ENCODE measurements around the gene ARMH2.

ARMH2 gene
- 0.24 to 0.84 reads per million in 2 donors for total RNA-seq

DNA sequence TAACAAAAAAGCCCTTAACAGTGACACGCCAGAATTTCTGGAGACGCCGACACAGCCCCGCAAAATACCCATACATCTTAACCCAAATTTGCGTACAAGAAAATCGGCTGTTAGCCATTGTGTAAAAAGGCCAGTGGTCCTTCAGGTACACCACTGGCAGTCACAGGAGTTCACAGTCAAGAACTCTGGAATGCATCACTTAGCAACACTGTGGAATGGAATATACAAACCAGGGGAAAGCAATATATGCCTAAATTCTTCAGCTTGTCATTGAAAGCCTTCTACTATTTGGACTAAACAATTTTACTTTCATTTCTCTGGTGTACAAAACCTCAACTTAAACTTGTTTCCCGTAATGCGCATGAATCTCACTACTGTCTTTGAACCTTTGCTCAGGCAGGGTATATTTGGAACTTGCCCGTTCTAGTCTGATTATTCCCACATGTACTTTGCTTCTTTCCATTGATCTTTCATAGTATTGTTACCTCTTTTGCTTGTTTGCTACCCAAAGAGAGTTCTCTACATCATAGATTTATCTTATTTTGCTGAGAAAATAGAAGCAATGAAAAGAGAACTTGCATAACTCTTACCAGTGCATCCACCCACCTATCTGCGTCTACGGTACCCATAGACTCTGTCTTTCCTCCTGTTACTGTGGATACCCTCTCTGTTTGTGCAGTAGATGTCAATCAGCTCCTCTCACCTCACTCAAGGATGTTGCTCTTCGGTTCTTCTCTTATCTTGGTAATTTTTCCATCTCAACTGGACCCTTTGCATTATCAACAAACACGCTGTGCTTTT lies at the start of gene ARMH2:
TSS of gene ARMH2 (minus strand) at position 178 of the 801 bp plus-strand sequence. CDS start at position 118, 60 bp downstream.
- DNase-seq = no peak

DNA sequence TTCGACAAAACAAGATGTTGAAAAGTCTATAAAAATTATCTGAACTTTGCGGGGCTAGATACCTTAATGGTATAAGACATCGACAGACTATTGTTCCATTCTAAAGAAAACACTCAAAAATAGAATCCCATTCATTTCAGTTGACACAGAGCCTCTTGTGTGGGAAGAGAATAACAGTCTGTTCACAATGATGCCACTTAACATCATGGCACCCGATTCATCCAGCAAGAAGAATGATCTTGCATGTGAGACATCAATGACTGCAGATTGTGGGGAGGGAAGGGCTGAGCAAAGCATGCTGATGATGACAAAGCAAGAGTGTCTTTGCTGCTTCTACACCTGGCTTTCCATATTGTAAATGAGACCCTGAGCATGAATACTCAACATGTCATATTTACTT lies 49.7 kb upstream of the ARMH2 start:
- no peak for DNase-seq

DNA sequence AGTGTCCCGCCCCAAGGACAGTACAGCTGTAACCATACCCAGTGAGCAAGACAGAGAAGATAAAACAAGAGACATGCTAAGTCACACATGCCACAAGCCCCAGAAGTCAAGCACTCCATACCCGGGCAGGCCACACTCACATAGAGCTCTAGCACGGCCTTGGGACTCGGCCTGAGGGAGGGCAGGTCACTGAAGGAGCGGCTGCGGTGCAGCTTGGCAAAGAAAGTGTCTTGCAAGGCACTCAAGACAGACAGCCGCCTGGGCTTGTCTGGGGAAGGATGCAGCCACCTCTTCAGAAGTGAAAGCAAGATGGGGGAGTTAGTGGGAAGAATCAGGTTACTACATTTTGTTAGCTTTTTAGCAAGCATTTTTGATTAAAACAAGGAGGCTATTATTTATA lies 48.7 kb upstream of the ARMH2 start:
- no peak for DNase-seq

DNA sequence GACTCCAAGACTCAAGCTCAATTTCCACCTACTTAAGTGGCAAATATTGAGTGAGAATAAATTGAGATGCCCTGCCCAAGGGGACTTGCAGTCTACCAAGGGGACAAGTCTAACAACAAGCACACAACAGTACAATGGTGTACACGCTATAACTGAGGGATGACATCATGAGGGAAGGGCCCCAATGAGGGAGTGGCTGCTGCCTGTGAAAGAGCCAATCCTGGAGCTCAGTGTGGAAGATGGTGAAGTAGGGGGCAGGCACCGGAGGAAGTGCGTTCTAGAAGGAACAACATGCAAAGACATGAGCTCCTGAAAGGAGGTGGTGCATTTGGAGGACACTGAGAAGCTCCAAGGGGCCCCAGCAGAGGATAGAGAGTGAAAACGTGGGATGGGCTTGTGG lies 46.9 kb upstream of the ARMH2 start:
- no peak for DNase-seq

DNA sequence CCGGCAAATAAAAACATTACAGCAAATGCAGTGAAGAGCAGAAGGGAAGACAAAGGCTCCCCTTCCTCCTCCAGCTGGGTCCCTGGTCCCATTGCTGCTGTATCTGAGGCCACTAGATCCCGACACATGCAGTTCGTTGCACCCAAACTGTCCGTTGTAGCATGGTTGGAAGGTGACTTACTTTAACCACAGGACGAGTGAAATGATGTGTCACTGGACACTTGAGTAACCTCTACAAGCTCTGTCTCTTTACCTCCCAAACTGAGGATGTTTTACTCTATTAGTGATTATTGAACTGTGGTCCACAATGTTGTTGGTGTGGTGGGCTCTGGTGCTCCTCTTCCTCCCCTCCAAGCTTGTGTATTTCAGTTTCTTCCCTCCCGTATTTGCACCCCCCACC lies 46.2 kb upstream of the ARMH2 start:
- DNase-seq = no peak

DNA sequence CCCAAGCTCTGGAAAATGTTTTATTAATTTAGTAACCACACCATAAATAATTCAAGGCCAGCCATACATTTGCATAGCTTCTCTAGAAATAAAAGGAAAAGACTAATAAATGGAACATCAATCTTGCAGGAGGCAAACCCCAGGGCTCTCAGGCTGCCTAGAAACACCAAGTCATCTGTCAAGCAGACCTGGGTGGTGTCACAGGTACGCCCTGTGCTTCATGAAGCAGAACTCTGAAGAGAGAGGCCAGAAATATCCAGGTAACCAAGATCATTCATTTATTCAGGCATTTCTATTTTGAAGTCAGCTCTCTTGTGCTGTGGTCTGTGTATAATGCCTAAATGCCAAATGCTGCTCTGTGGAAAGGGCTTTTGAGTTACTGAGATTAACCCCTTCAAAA lies 45.3 kb upstream of the ARMH2 start:
- DNase-seq = no peak

DNA sequence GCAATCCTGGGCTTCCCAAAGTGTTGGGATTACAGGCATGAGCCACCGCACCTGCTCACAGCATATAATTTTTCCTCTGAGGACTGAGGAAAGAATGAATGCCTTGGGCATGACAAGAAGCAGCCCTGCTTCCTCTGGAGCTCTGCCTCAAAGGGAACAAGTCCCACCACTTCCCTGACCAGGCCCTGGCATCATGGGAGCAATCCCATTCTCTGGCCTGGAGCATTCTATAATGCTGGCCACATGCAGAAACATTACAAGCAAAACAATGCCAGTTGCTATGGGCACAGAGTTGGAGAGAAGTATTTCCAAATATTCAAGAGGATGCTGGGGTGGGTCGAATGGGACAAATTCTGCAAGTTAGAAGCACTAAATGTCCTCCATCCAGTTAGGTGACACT lies 41.5 kb upstream of the ARMH2 start:
- DNase-seq = no peak

DNA sequence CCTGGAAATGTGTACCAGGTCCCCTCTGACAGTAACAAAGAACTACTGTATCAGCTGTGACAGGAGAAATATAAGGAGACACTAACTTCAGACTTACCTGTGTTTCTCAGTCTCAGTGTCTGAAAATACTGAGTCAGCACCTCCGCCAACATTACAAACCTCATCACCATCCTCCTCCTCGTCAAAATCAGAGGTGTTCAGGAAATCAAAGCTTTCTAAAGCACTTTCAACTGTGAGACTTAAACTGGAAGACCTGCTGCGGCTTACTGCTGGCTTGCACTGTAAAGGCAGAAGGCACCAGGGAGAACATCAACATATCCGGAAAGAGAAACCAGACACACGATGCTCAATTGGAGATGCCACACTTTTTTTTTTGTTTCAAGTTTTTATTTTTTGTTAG lies 40.3 kb upstream of the ARMH2 start:
- DNase-seq = no peak

DNA sequence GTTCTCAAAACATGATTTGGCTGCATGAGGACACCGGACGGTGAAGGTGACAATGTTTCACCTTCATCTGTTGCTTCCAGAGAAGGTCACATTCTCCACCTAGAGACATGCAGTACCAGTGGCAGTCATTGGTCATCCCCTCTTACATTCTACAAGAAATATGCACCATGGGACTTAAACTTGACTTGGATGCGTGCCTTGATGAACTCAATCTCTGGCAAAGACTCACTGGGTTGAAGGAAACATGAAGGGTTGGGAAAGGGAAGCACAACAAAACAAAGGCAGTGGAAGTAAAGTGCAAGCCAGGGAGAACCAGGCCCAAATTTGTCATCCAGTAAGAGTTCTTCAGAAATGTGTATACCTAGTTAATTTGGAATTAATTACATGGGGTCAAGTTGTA lies 39.4 kb upstream of the ARMH2 start:
- no peak for DNase-seq

DNA sequence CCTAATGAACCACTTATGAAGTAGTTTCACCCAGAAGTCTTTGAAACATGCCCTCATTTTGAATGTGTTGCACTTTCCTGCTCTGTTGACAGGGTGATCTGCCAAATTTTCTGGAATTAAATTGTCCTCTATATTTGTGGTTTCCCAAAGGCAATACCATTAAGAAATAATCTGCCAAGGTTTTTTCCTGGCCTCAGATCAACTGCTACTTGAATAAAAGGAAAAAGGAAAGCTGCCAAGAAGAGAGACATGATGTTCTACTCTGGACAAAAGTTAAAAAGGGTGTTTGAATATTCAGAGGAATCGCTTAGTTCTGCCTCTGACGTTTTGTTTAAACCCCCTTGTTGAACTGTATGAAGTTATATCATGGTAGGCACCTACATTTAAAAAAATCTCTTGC lies 37.4 kb upstream of the ARMH2 start:
- no peak for DNase-seq

DNA sequence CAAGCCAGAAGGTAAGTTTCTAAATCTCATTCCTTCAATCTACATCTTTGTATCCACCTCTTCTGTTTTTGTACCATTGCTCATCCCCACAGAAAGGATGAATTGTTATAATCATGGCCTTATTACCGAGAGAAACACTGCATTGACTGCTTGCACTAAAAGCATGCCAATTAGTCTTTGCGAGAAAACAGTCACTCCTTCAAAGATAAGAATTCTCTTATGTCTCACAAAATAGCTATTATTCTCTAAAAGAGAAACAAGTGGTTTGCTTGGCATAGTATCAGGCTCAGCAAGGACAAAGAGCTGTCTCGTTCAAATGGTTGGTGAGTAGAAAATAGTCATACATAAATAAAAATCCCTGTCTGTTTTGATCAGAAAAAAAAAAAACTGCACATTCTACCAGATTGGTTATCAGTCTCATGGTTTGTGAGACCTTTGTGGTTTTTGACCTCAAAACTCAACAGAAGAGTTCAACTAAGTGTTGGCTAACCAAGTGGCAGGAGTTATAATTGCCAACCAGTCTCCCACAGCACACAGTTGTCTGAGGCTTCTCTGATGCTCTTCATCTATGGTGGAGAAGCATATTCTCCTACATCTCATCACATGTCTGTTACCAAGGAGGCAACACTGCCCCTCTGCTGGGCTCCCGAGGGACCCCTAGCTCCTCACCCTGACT lies 35.1 kb upstream of the ARMH2 start:
- no peak for DNase-seq

DNA sequence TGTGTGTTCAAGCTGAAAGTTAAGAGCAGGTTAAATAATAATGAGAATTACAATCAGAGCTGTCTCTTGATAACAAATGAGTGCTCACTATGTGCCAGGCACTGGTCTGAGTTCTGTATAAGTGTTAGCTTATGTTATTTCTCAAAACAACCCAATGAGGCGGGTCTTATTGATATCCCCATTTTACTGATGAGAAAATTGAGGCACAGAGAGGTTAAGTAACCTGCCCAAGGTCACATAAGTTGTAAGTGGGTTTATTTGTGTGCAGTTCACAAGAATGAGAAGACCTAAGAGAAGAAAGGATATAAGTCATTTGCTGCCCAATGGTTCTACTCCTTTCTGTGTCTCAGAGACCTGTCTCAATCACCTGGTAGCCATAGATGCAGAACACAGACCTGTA lies 34.1 kb upstream of the ARMH2 start:
- no peak for DNase-seq

DNA sequence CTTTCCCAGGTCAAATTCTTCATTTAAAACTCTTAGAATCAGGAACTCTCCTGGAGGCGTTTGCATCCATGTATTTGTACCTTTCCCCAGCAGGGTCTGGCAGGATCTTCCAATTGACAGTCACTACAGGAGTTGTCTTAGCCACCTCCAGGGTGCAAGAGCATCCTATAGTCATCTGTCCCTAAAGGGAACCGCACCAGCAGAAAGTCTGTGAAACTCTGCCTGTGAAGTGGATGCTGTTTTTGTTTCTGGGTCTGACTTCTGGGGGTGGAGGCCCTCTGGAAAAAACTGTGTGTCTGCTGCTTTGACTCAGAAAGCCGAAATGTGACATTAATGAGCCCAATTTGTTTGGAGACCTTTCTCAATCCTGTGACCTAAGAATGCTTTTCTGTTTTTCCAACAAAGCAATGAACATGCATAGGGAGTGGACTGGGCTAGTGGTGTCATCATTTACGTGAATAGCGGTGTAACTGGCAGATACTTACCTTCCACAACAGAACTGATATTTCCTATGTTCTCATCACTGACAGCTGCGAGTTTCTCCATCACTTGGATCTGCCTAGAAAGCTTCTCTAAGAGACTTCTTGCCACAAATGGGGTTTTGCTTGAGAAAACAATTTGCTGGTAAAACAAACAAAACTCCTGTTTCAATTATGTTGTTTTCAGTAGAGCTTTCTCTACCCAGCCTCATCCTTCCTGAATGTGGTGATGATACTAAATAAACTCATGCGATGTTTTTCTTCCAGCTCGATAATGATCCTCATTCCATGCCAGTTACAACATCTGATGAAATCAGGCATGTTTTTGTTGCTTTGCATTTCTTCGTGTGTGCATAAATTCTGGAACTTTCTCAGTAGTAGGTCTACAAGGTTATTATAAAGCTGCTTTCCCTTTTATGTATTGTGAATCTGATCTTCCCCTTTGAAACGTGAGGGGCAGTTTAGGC lies 33.3 kb upstream of the ARMH2 start:
- DNase-seq = no peak

DNA sequence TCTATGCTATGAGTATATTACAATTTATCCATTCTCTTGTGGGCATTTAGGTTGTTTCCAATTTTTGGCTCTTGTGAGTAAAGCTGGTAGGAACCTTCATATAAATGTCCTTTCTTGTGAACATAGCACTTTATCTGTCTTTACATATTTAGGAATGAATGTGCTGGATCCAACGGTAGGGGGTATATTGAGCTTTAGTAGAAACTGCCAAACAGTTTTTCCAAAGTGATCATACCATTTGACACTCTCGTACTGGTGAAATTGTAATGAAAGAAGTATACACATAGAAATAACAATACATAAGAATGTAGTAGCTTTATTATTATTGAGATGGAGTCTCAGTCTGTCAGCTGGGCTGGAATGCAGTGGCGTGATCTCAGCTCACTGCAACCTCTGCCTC lies 30.9 kb upstream of the ARMH2 start:
- DNase-seq = no peak

DNA sequence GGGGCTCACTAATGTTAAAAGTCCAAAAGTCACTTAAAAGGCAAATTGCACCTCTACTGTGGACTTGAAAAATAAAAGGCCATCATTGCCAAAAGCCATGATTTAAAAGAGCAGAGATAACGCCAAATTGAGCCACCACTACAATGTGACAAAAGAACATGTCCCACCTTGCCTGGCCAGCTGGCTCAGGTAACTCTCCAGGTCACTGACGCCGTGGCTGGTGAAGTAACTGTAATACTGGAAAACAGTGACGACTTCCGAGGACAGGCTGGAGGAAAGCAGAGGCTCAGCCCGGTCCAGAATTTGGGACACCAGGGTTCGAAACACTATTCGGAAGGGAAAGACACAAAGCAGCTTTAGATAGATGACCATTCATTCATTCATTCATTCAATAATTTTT lies 29.3 kb upstream of the ARMH2 start:
- DNase-seq = no peak

DNA sequence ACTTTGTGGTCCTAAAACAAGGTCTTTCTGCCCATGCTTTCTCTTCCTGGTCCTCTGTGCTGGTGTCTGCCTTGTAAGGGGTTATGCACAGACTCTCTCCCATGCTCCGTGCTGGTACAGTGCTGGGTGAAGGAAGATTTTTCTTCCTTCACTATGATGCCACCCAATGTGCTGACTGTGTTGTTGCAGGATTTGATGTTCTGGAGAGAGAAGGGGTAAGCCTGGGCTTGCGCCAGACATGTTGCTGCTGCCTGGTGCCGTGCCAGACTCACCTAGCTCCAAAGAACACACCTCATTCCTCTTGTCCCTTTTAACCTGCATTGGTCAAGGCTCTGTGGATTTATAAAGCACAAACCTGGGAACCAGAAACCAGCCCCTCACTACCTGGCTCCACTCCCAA lies 28.4 kb upstream of the ARMH2 start:
- no peak for DNase-seq

DNA sequence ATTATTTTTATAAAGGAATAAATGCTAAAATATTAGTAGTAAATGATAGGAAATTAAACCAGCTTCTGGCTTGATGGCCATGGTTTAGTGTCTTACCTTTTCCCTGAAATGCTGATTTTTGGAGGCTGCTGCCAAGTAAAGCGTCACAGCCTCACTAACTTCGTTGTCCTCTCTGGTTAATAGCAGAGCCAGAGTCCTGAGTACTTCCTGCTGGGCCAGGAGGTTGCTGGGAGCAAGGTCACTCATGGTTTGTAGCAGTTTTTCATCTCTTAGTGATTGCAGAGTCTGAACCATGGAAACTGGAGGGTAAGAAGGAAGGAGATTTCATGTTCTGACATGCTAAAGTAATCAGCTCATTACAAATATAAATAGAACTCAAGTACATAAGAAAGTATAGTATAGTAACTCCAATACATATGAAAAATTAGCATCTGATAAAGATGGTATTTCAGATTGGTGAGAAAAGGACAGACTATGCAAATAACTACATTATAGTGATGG lies 26.5 kb upstream of the ARMH2 start:
- DNase-seq = no peak

DNA sequence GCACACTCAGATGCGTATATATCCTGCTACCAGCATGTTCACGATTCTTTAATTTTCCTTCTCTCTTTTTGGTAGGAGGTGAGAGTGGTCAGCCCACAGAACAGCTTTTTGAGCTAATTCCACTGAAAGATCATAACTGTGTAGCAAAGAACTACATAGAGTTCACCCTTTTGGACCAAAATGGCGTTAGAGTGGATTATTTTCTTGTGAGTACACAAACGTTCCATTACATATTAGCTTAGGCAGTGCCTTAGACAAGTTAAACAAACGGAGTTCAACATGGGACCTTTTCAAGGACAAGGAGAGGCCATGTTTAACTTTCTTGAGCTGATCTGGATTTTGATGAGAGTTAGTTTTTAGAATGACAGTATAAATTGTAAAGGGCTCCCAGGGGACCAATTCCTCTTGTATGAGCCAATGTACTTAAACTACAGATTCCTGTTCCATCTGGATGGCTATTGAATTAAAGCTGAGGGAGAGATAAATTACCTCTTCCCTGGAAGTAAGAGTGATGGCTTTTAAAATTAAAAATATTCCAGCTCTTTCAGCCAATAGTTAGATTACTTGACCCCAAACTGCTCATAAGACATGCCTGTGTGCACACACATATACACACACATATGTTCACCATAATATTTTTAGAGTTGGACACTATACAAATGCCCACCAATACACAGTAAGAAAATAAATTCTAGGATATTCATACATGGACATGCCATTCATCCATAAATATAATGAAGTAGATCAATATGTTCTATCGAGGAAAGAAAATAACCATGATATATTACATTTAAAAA lies 25.6 kb upstream of the ARMH2 start:
- no peak for DNase-seq

DNA sequence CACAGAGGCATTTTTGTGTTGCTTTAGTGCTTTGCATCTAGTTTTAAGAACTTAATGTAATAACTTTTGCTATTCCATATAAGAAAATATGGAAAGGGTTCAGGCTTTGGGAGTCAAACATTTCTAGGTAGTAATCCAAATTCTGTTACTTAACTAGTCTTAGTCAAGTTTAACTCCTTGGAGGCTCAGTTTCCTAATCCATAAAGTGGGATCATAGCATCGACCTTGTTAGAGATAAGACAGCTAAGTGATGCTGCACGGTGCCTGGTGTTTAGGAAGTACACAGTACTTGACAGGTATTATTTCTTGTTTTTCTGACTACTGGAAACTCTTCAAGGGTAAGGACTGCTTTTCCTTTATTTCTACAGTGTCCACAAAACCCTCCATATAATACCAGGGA lies 24.5 kb upstream of the ARMH2 start:
- no peak for DNase-seq

DNA sequence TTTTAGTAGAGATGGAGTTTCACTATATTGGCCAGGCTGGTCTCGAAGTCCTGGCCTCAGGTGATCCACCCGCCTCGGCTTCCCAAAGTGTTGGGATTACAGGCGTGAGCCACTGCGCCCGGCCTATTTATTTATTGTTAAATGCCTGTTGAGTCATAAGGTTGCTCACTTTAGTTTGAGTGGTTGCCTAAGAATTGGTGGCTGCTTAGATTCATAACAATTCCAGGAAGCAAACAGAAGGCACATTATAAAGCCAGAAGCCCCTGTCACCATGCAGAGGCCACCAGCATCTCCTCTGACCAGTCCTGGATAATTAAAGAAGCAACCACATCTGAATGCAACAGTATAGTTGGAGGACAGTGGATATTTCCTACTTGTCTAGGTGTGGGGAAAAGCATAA lies 24.0 kb upstream of the ARMH2 start:
- DNase-seq = no peak

DNA sequence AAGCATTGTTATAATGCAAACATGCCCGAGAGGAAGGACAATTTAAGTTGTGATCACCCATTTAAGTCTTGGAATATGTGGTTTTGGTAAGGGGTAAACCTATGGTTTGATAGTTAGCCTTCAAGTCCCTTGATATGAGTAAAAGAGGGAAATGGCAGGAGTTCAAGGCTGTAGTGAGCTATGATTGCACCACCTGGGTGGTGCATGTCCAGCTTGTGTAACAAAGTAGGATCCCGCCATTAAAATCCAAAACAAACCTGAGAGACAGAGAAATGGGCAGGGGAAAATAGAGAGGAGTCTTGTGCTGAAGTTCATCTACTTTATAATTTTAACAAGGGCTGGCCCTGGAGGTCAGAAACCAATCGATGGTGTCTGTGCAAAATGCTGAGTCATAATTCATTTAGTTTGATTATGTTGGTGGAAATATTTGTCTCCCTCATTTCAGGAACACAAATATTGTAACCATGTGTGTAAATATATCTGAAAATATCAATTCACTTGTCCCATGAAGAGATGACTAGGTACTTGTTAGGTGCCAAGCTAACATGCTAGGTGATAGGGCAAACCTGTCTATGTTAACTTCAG lies 23.2 kb upstream of the ARMH2 start:
- DNase-seq = no peak

DNA sequence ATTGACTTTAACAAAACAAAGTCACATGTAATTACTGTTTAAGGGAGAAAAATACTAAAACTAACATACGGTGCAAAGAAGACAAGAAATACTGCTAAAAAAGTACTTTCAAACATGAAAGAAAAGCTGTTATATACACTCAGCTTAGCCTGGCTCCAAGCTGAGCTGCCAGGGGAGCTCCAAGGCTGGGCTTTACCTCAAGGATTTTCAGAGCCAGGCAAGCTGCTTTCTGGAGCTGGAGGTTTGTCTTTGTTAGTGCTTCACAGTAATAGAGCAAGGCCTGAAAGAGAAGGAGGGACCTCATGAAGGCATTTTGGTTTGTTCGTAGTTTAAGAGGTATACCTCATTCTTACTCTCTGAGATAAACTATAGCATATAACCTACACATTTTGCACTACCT lies 19.6 kb upstream of the ARMH2 start:
- DNase-seq = no peak

Data from T-helper 9 cell (primary cell).